ENCODE data around the gene GALNT16. TPM values are rescaled to one million over a fixed set of nuclear protein-coding genes. Genes with fewer than 3 reads are reported as not detected.

GALNT16 gene
- total and polyA plus RNA-seq, 3 donors from 2014 or later: 5.6 to 11.1 (median 6.3) TPM

GRCh38 chr14:69366069-69366468 lies 106.1 kb downstream of the GALNT16 start:
- intact Hi-C loops (cut with DNase I; ENCODE audit: low total_unique reads): loop anchor here (10.0 kb wide), 1 partner anchor 121 kb away; no protein-coding TSS in a partner anchor
- no peaks in the 10 kb centered on the region for H3K4me1 ChIP-seq
- no peak overlapping the region for H3K27ac ChIP-seq

GRCh38 chr14:69366761-69367160 lies 106.8 kb downstream of the GALNT16 start:
- 93 to 96% methylated on average over 4 of the region's 4 CpGs for WGBS, 2 donors

More at GRCh38 chr14:69366069-69366468, 106.1 kb downstream of the GALNT16 start:
- WGBS, 2 donors: 63 to 74% methylated on average over 3 of the region's 3 CpGs
- no peaks in the 10 kb centered on the region for H3K36me3 ChIP-seq (ENCODE audit: low read depth, missing control alignments)
- no peaks in the 10 kb centered on the region for H3K27me3 ChIP-seq
- no peaks in the 10 kb centered on the region for H3K9me3 ChIP-seq
- H3K4me3 ChIP-seq: no peak overlapping the region
- no peak for DNase-seq
- TF ChIP-seq CTCF (IDR thresholded peaks at IDR 0.05): no peak
- no peak for TF ChIP-seq POLR2A (IDR thresholded peaks at IDR 0.05)

GRCh38 chr14:69368381-69368780 lies 108.4 kb downstream of the GALNT16 start:
- no peak overlapping the region for H3K27ac ChIP-seq
- no peak for TF ChIP-seq CTCF (IDR thresholded peaks at IDR 0.05)
- TF ChIP-seq POLR2A (IDR thresholded peaks at IDR 0.05): no peak
- H3K4me1 ChIP-seq: no peaks in the 10 kb centered on the region
- intact Hi-C loops (cut with DNase I; ENCODE audit: low total_unique reads): loop anchor here (10.0 kb wide), 1 partner anchor 124 kb away; no protein-coding TSS in a partner anchor
- H3K36me3 ChIP-seq (ENCODE audit: low read depth, missing control alignments): no peaks in the 10 kb centered on the region
- H3K27me3 ChIP-seq: no peaks in the 10 kb centered on the region
- H3K4me3 ChIP-seq: no peak overlapping the region
- no peaks in the 10 kb centered on the region for H3K9me3 ChIP-seq
- no peak for DNase-seq
- WGBS, 2 donors: 92 to 96% methylated on average over 1 of the region's 1 CpG

More at GRCh38 chr14:69366761-69367160, 106.8 kb downstream of the GALNT16 start:
- H3K4me3 ChIP-seq: no peak overlapping the region
- intact Hi-C loops (cut with DNase I; ENCODE audit: low total_unique reads): loop anchor here (10.0 kb wide), 1 partner anchor 122 kb away; no protein-coding TSS in a partner anchor
- no peak for TF ChIP-seq CTCF (IDR thresholded peaks at IDR 0.05)
- no peak for TF ChIP-seq POLR2A (IDR thresholded peaks at IDR 0.05)
- no peaks in the 10 kb centered on the region for H3K9me3 ChIP-seq
- no peaks in the 10 kb centered on the region for H3K4me1 ChIP-seq
- no peaks in the 10 kb centered on the region for H3K27me3 ChIP-seq
- no peaks in the 10 kb centered on the region for H3K36me3 ChIP-seq (ENCODE audit: low read depth, missing control alignments)
- DNase-seq: no peak
- no peak overlapping the region for H3K27ac ChIP-seq

GRCh38 chr14:69370061-69370460 lies 110.1 kb downstream of the GALNT16 start:
- no peaks in the 10 kb centered on the region for H3K27me3 ChIP-seq
- DNase-seq: no peak
- intact Hi-C loops (cut with DNase I; ENCODE audit: low total_unique reads): no loop called here
- 75 to 76% methylated on average over 5 of the region's 5 CpGs for WGBS, 2 donors
- H3K9me3 ChIP-seq: no peaks in the 10 kb centered on the region
- H3K36me3 ChIP-seq (ENCODE audit: low read depth, missing control alignments): no peaks in the 10 kb centered on the region
- TF ChIP-seq CTCF (IDR thresholded peaks at IDR 0.05) (no peak), POLR2A (IDR thresholded peaks at IDR 0.05) (no peak)
- H3K4me3 ChIP-seq: no peak overlapping the region
- no peak overlapping the region for H3K27ac ChIP-seq
- H3K4me1 ChIP-seq: no peaks in the 10 kb centered on the region

- H3K9me3 ChIP-seq: no peaks in the 10 kb centered on the region
- H3K4me1 ChIP-seq: no peaks in the 10 kb centered on the region
- TF ChIP-seq POLR2A (IDR thresholded peaks at IDR 0.05) (no peak), CTCF (IDR thresholded peaks at IDR 0.05) (no peak)
- H3K4me3 ChIP-seq: no peak overlapping the region
- 97 to 100% methylated on average over 3 of the region's 3 CpGs for WGBS, 2 donors
- H3K36me3 ChIP-seq (ENCODE audit: low read depth, missing control alignments): no peaks in the 10 kb centered on the region
- intact Hi-C loops (cut with DNase I; ENCODE audit: low total_unique reads): no loop called here
- H3K27me3 ChIP-seq: no peaks in the 10 kb centered on the region
- no peak overlapping the region for H3K27ac ChIP-seq
- no peak for DNase-seq
Observed at GRCh38 chr14:69372146-69372545, 112.2 kb downstream of the GALNT16 start.
